HEK293 (cell line): Measurements from ENCODE around the gene HPCA.

Source experiments
- ATF2 ChIP-seq: fragments of 450-650 bp; formaldehyde crosslinking; IDR thresholded peaks from 2 replicates; pipeline ENCODE4 v1.5.1; 2016; ENCODE audit warnings: missing biosample characterization, missing genetic modification characterization, low read depth
- BCL11A ChIP-seq: fragments of 450-650 bp; formaldehyde crosslinking; IDR thresholded peaks from 2 replicates; pipeline ENCODE4 v1.5.1; 2016; ENCODE audit warnings: low read depth, missing biosample characterization, missing genetic modification characterization
- CTCF ChIP-seq: fragments of 450-650 bp; formaldehyde crosslinking; IDR thresholded peaks from 2 replicates; pipeline ENCODE4 v1.5.1; 2016; ENCODE audit warnings: missing biosample characterization, missing genetic modification characterization
- GLI4 ChIP-seq: fragments of 450-650 bp; formaldehyde crosslinking; IDR thresholded peaks from 2 replicates; pipeline ENCODE4 v1.5.1; 2016; ENCODE audit warnings: missing biosample characterization, missing genetic modification characterization
- INSM2 ChIP-seq: fragments of 450-650 bp; formaldehyde crosslinking; IDR thresholded peaks from 2 replicates; pipeline ENCODE4 v1.5.1; 2016; ENCODE audit warnings: missing biosample characterization, missing genetic modification characterization
- KLF9 ChIP-seq: fragments of 450-650 bp; formaldehyde crosslinking; IDR thresholded peaks from 2 replicates; pipeline ENCODE4 v1.5.1; 2016; ENCODE audit warnings: missing biosample characterization, missing genetic modification characterization, low read depth
- PATZ1 ChIP-seq: fragments of 450-650 bp; formaldehyde crosslinking; IDR thresholded peaks from 2 replicates; pipeline ENCODE4 v1.5.1; 2016; ENCODE audit warnings: missing biosample characterization, missing genetic modification characterization
- PBX3 ChIP-seq: sonication (generic); formaldehyde crosslinking; IDR thresholded peaks from 2 replicates; pipeline ENCODE4 v1.8.1; 2022; ENCODE audit warnings: mild to moderate bottlenecking, moderate library complexity, missing genetic modification reagents
- SP7 ChIP-seq: fragments of 450-650 bp; formaldehyde crosslinking; IDR thresholded peaks from 2 replicates; pipeline ENCODE4 v1.5.1; 2016; ENCODE audit warnings: missing biosample characterization, missing genetic modification characterization
- ZBTB20 ChIP-seq: fragments of 450-650 bp; formaldehyde crosslinking; IDR thresholded peaks from 2 replicates; pipeline ENCODE4 v1.5.1; 2016; ENCODE audit warnings: missing biosample characterization, missing genetic modification characterization
- ZBTB21 ChIP-seq: fragments of 450-650 bp; formaldehyde crosslinking; IDR thresholded peaks from 2 replicates; pipeline ENCODE4 v1.5.1; 2017; ENCODE audit warnings: missing biosample characterization, missing genetic modification characterization
- ZBTB44 ChIP-seq: fragments of 450-650 bp; IDR thresholded peaks from 2 replicates; pipeline ENCODE4 v1.5.1; 2018; ENCODE audit warnings: missing biosample characterization, mild to moderate bottlenecking, missing genetic modification characterization
- ZBTB6 ChIP-seq: fragments of 450-650 bp; formaldehyde crosslinking; IDR thresholded peaks from 2 replicates; pipeline ENCODE4 v1.5.1; 2017; ENCODE audit warnings: missing biosample characterization, missing genetic modification characterization
- ZEB2 ChIP-seq: fragments of 450-650 bp; formaldehyde crosslinking; IDR thresholded peaks from 2 replicates; pipeline ENCODE4 v1.5.1; 2016; ENCODE audit warnings: missing biosample characterization, missing genetic modification characterization
- ZFHX2 ChIP-seq: fragments of 450-650 bp; formaldehyde crosslinking; conservative IDR thresholded peaks from 2 replicates; pipeline ENCODE4 v1.5.1; 2016; ENCODE audit warnings: missing biosample characterization, missing genetic modification characterization
- ZNF146 ChIP-seq: fragments of 450-650 bp; formaldehyde crosslinking; IDR thresholded peaks from 2 replicates; pipeline ENCODE4 v1.5.1; 2016; ENCODE audit warnings: missing biosample characterization, missing genetic modification characterization
- ZNF155 ChIP-seq: fragments of 450-650 bp; formaldehyde crosslinking; IDR thresholded peaks from 2 replicates; pipeline ENCODE4 v1.5.1; 2016; ENCODE audit warnings: missing biosample characterization, missing genetic modification characterization
- ZNF202 ChIP-seq: fragments of 450-650 bp; formaldehyde crosslinking; IDR thresholded peaks from 2 replicates; pipeline ENCODE4 v1.5.1; 2016; ENCODE audit warnings: missing biosample characterization, missing genetic modification characterization, borderline replicate concordance
- ZNF24 ChIP-seq: fragments of 450-650 bp; formaldehyde crosslinking; IDR thresholded peaks from 2 replicates; pipeline ENCODE4 v1.5.1; 2016; ENCODE audit warnings: missing biosample characterization, missing genetic modification characterization
- ZNF37A ChIP-seq: fragments of 450-650 bp; IDR thresholded peaks from 2 replicates; pipeline ENCODE4 v1.5.1; 2018; ENCODE audit warnings: missing biosample characterization, missing genetic modification characterization
- ZNF521 ChIP-seq: fragments of 450-650 bp; formaldehyde crosslinking; IDR thresholded peaks from 2 replicates; pipeline ENCODE4 v1.5.1; 2017; ENCODE audit warnings: missing biosample characterization, mild to moderate bottlenecking, missing genetic modification characterization
- ZNF600 ChIP-seq: fragments of 450-650 bp; formaldehyde crosslinking; IDR thresholded peaks from 2 replicates; pipeline ENCODE4 v1.5.1; 2016; ENCODE audit warnings: missing biosample characterization, missing genetic modification characterization
- ZNF704 ChIP-seq: fragments of 450-650 bp; formaldehyde crosslinking; IDR thresholded peaks from 2 replicates; pipeline ENCODE4 v1.5.1; 2016; ENCODE audit warnings: missing biosample characterization, missing genetic modification characterization
- ZNF777 ChIP-seq: fragments of 450-650 bp; formaldehyde crosslinking; IDR thresholded peaks from 2 replicates; pipeline ENCODE4 v1.5.1; 2017; ENCODE audit warnings: missing biosample characterization, missing genetic modification characterization, borderline replicate concordance
- ZSCAN5A ChIP-seq: fragments of 450-650 bp; formaldehyde crosslinking; IDR thresholded peaks from 2 replicates; pipeline ENCODE4 v1.5.1; 2016; ENCODE audit warnings: missing biosample characterization, missing genetic modification characterization

HPCA gene

GRCh38 chr1:32893198-32894018 is 7.1 kb downstream of the HPCA start (continued):
- TF ChIP-seq PBX3 (CRISPR knock-in tag), result no peak
- TF ChIP-seq ZNF600 (tag by site-specific recombination), result no peak
- TF ChIP-seq ZNF37A, result no peak
- TF ChIP-seq KLF9 (tag by site-specific recombination), result no peak
- no peak for TF ChIP-seq BCL11A (tag by site-specific recombination)
- no peak for TF ChIP-seq ZNF521
- TF ChIP-seq ZNF704 (tag by site-specific recombination), result no peak
- no peak for TF ChIP-seq ZNF155 (tag by site-specific recombination)
- TF ChIP-seq INSM2 (tag by site-specific recombination), result no peak
- no peak for TF ChIP-seq ZNF146 (tag by site-specific recombination)
- TF ChIP-seq ZEB2 (tag by site-specific recombination), result peak; percentile 50; the same call in 1 of the 2 replicates
- peak; percentile 47 for TF ChIP-seq ZBTB20
- no peak for TF ChIP-seq ATF2 (tag by site-specific recombination)
- TF ChIP-seq PATZ1 (tag by site-specific recombination), result peak; percentile 71
- TF ChIP-seq ZBTB44 (tag by site-specific recombination), result no peak
- TF ChIP-seq ZBTB6 (tag by site-specific recombination), result no peak
- TF ChIP-seq ZSCAN5A (tag by site-specific recombination), result no peak
- TF ChIP-seq ZNF777 (tag by site-specific recombination), result 0 out of 2 replicates have a peak, but pooled peaks have one; percentile 43
- peak; percentile 83 for TF ChIP-seq ZFHX2 (tag by site-specific recombination)
- TF ChIP-seq ZNF202 (tag by site-specific recombination), result no peak
- TF ChIP-seq ZNF24 (tag by site-specific recombination), result no peak; the same call in 1 of the 2 replicates
- no peak for TF ChIP-seq GLI4
- no peak for TF ChIP-seq ZBTB21 (tag by site-specific recombination)
- peak; percentile 34; the same call in 1 of the 2 replicates for TF ChIP-seq SP7 (tag by site-specific recombination)
- 0 out of 2 replicates have a peak, but pooled peaks have one; percentile 37 for TF ChIP-seq CTCF (tag by site-specific recombination)
